Right atrium auricular region (tissue), 2 donors: ENCODE measurements around the gene PLCH2. TPM values are rescaled to one million over a fixed set of nuclear protein-coding genes. Genes with fewer than 3 reads are reported as not detected.
A peak's percentile ranks its signal among the peaks of the same experiment; 100 is the strongest.
"Not testable (repeated sequence)": the region's sequence is repeated elsewhere in the genome, so short reads cannot be mapped to it uniquely, and the experiment has no call there.

Experiments used
- DNase-seq: peaks from one replicate; pipeline ENCODE4 v3.0.0-alpha.2; 2019; ENCODE audit warnings: low spot score
- H3K27ac ChIP-seq, 2 donors: fragments of 200-600 bp; sonication (generic); 1 replicate in 1 of 2; 2 replicates in 1 of 2; pipeline ENCODE4 v1.5.1; 2016 to 2019
- H3K27me3 ChIP-seq, 2 donors: fragments of 200-600 bp; sonication (generic); one replicate each; pipeline versions ENCODE4 v1.5.1 to v1.6.0; 2017 to 2019
- H3K36me3 ChIP-seq: fragments of 200-600 bp; sonication (generic); one replicate; pipeline ENCODE4 v1.5.1; 2016
- H3K4me1 ChIP-seq, 2 donors: fragments of 200-600 bp; sonication (generic); one replicate each; pipeline versions ENCODE4 v1.5.1 to v1.6.0; 2017 to 2019
- H3K4me3 ChIP-seq, 2 donors: fragments of 200-600 bp; sonication (generic); 1 replicate in 1 of 2; 2 replicates in 1 of 2; pipeline ENCODE4 v1.5.1; 2017 to 2019; ENCODE audit warnings: mild to moderate bottlenecking in 1 of 2, moderate library complexity in 1 of 2
- H3K9me3 ChIP-seq, 2 donors: fragments of 200-600 bp; sonication (generic); one replicate each; pipeline ENCODE4 v1.5.1; 2019
- total RNA-seq, 2 donors: library from RNA; depleted of rRNA; stranded (reverse); fragments of >200 nt; gene quantifications; one replicate each; pipeline ENCODE4 v1.1.0, GENCODE V29; 2016
- TF ChIP-seq, protein P1 (sequence below), 2 donors: fragments of 200-600 bp; sonication (generic); IDR thresholded peaks; one replicate each; pipeline ENCODE4 v1.5.1; 2019; ENCODE audit warnings: antibody characterized with exemption in 2 of 2

The PLCH2 gene
- total RNA-seq, 2 donors from 2014 or later: 0.12 TPM; not detected in 1

DNA sequence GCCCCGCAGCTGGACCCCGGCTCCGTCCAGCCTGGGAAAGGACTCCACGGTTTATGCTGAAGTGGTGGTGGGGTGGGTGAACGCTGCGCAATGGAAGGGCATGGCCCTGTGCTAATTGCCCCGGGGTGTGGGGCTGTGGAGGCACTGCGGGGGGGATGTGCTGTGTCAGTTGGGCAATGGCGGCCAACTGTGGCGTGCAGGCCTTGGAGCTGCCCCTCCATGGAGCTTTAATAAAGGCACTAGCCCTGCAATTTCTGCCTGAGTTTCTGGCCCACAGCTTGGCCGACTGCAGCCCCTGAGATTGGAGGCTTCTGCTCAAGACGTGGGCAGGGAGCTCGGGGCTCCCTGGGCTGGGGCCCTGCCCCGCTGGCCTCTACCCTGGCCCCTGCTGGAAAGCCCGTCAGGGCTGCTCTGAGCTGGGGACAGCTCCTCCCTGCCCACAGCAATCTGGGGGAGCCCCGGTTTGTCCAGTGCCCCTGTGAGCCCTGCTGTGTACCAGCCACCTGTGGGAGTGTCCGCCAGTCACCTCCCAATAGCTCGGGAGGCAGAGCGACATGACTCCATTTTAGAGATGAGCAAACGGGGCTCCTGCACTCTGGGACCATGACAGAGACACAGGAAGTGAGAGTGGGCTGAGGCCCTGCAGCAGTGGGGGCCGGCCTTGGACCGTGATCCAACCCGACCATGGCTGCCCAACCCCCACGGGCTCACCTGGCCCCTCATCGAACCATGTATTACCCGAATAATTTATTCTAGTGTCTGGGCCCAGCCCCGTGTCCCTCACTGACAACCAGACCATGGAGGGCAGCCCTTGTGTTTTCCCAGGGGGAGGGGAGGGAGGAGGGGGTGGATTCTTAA, 71.3 kb downstream of the PLCH2 start:
- Histone ChIP-seq H3K9me3 (no peaks in the 10 kb centered on the region), H3K27ac (peak overlapping the region; percentile 92 to 94), H3K4me1 (peaks cover 0 to 65% of the 10 kb centered on the region in 2 donors), H3K27me3 (no peaks in the 10 kb centered on the region), H3K36me3 (no peaks in the 10 kb centered on the region), H3K4me3 (peak overlapping the region; percentile 47 to 63)
- TF ChIP-seq, protein P1, sequence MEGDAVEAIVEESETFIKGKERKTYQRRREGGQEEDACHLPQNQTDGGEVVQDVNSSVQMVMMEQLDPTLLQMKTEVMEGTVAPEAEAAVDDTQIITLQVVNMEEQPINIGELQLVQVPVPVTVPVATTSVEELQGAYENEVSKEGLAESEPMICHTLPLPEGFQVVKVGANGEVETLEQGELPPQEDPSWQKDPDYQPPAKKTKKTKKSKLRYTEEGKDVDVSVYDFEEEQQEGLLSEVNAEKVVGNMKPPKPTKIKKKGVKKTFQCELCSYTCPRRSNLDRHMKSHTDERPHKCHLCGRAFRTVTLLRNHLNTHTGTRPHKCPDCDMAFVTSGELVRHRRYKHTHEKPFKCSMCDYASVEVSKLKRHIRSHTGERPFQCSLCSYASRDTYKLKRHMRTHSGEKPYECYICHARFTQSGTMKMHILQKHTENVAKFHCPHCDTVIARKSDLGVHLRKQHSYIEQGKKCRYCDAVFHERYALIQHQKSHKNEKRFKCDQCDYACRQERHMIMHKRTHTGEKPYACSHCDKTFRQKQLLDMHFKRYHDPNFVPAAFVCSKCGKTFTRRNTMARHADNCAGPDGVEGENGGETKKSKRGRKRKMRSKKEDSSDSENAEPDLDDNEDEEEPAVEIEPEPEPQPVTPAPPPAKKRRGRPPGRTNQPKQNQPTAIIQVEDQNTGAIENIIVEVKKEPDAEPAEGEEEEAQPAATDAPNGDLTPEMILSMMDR (IDR thresholded peaks at IDR 0.05): no peak
- DNase-seq: no peak

- peaks cover 0 to 65% of the 10 kb centered on the region in 2 donors for H3K4me1 ChIP-seq
- DNase-seq: peak; percentile 83
- H3K9me3 ChIP-seq: no peaks in the 10 kb centered on the region
- peak overlapping the region in 1 of 2 donors; percentile 63 for H3K4me3 ChIP-seq
- H3K27ac ChIP-seq: peak overlapping the region; percentile 92 to 94
- no peaks in the 10 kb centered on the region for H3K36me3 ChIP-seq
- TF ChIP-seq, protein P1 (IDR thresholded peaks at IDR 0.05): peak; percentile 95 to 99
- H3K27me3 ChIP-seq: no peaks in the 10 kb centered on the region
Observed at GRCh38 chr1:2548068-2548589, 72.0 kb downstream of the PLCH2 start.

DNA sequence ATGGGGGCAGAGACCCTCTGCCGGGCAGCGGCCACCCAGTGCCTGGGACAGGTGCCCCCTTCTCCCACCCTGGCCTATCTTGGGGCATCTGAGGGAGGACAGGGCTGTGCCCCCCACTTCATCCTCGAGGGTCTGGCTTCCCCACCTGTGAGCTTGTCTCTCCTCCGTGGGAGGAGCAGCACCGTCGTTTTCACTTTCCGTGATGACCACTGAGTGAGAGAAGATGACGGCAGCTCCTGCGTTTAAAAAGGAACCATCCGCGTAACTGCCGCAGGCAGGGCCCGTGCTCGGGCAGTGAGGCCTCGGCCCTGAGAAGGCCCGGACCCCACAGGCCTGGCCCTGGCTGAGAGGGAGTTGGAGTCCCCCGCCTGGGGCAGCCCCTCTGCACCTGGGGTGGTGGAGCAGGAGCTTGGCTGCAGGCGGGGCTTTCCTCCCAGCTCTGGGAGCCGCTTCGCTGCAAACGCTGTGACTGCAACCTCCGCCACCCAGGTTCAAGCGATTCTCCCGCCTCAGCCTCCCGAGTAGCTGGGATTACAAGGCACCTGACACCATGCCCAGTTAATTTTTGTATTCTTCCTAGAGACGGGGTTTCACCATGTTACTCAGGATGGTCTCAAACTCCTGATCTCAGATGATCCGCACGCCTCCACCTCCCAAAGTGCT, 73.4 kb downstream of the PLCH2 start:
- not testable (repeated sequence) for H3K27me3 ChIP-seq, H3K9me3 ChIP-seq, DNase-seq, H3K36me3 ChIP-seq
- Histone ChIP-seq H3K27ac (peak overlapping the region; percentile 92 to 94), H3K4me1 (peaks cover 0 to 52% of the 10 kb centered on the region in 2 donors), H3K4me3 (peak overlapping the region in 1 of 2 donors; percentile 63)

- H3K27me3 ChIP-seq, H3K9me3 ChIP-seq, H3K36me3 ChIP-seq, DNase-seq: not testable (repeated sequence)
- peaks cover 0 to 51% of the 10 kb centered on the region in 2 donors for H3K4me1 ChIP-seq
- peak overlapping the region; percentile 48 to 51 for H3K27ac ChIP-seq
- peak overlapping the region; percentile 30 to 35 for H3K4me3 ChIP-seq
Observed at GRCh38 chr1:2550309-2550861, 74.3 kb downstream of the PLCH2 start.

GRCh38 chr1:2551544-2551943, 75.5 kb downstream of the PLCH2 start:
- not testable (repeated sequence) for H3K36me3 ChIP-seq, DNase-seq, H3K27me3 ChIP-seq, H3K9me3 ChIP-seq
- peak overlapping the region; percentile 30 to 35 for H3K4me3 ChIP-seq
- peaks cover 0 to 46% of the 10 kb centered on the region in 2 donors for H3K4me1 ChIP-seq
- H3K27ac ChIP-seq: peak overlapping the region; percentile 48 to 51
- TF ChIP-seq, protein P1 (IDR thresholded peaks at IDR 0.05): peak in 1 of 2 donors; percentile 35

DNA sequence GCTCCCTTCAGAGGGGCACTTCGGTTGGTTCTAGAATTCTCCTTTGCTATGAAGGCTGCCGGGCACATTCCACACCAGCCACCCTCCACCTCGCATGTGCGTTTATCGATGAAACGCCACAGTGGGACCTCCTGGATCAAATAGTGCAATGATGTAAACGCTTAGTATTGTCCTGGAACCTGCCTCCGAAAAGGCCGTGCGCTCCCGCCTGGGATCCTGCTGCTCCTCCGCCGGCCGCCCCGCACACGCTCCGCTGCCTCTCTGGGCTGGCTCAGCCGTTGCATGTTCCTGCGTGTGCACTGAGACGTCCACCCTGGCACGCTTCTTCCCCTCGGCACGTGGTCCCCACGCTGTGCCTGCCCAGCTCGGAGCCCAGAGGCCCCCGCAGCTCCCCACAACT, 76.1 kb downstream of the PLCH2 start:
- H3K27ac ChIP-seq: peak overlapping the region in 1 of 2 donors; percentile 48

DNA sequence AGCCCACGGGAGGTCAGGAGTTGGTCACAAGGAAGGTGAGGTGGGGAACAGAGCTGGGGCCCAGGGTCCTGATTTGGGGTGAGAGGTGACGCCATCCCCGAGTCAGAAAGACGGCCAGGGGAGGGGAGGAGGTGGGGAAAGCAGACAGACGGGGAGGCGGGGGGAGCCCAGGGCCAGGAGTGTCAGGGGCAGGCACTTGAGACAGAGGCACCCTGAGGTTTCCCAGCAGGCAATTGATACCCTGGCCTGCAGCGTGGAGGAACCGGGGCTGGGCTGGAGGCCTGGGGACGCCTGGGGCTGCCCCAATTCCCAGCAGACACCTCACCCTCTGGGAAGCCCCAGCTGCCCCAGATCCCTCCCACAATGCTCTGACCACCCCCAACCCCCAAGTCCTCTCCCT, 77.0 kb downstream of the PLCH2 start:
- not testable (repeated sequence) for H3K9me3 ChIP-seq, H3K27ac ChIP-seq, DNase-seq, H3K36me3 ChIP-seq, H3K4me3 ChIP-seq, H3K27me3 ChIP-seq
- H3K4me1 ChIP-seq: peaks cover 0 to 45% of the 10 kb centered on the region in 2 donors

More for the DNA sequence above, 76.1 kb downstream of the PLCH2 start:
- Histone ChIP-seq H3K4me3 (no peak overlapping the region), H3K4me1 (peaks cover 0 to 45% of the 10 kb centered on the region in 2 donors), H3K36me3 (no peaks in the 10 kb centered on the region), H3K27me3 (no peaks in the 10 kb centered on the region), H3K9me3 (no peaks in the 10 kb centered on the region)
- TF ChIP-seq, protein P1 (IDR thresholded peaks at IDR 0.05): no peak
- DNase-seq: no peak
